WTC11 (cell line): ENCODE data around the gene ELMO1. TPM values are rescaled to one million over a fixed set of nuclear protein-coding genes. Genes with fewer than 3 reads are reported as not detected.

Experiments
- ATAC-seq: fragments of 200-7000 bp; cut with Tn5 transposase; 2 replicates; pipeline ENCODE4 v1.10.0; 2021; ENCODE audit warnings: mild to moderate bottlenecking, moderate library complexity
- CTCF ChIA-PET: fragments of 300-600 bp; sonication (Branson Sonifier 250); formaldehyde crosslinking; loops from one replicate; lab custom pipeline; 2021; ENCODE audit warnings: antibody characterized with exemption; lab: Charles Lee
- POLR2A ChIA-PET: fragments of 350-600 bp; sonication (Branson Sonifier 250); formaldehyde crosslinking; loops from one replicate; lab custom pipeline; 2021; ENCODE audit warnings: antibody characterized with exemption; lab: Charles Lee
- DNase-seq: peaks from one replicate; pipeline ENCODE4 v3.0.0; 2021; ENCODE audit warnings: low spot score
- H3K27ac Mint-ChIP-seq: 2 replicates; pipeline ENCODE4 v1.8.0; 2021; ENCODE audit warnings: mixed read lengths
- H3K27me3 Mint-ChIP-seq: 2 replicates; pipeline ENCODE4 v1.8.0; 2021; ENCODE audit warnings: low read depth, mild to moderate bottlenecking, moderate library complexity, mixed read lengths
- H3K36me3 Mint-ChIP-seq: 2 replicates; pipeline ENCODE4 v1.8.0; 2021; ENCODE audit warnings: mixed read lengths
- H3K4me1 Mint-ChIP-seq: 2 replicates; pipeline ENCODE4 v1.8.0; 2022; ENCODE audit warnings: mixed read lengths
- H3K4me3 Mint-ChIP-seq: 2 replicates; pipeline ENCODE4 v1.8.0; 2021; ENCODE audit warnings: mild to moderate bottlenecking, moderate library complexity, mixed read lengths
- H3K9me3 Mint-ChIP-seq: 2 replicates; pipeline ENCODE4 v1.8.0; 2021; ENCODE audit warnings: mixed read lengths
- CREB1 ChIP-seq: sonication (generic); formaldehyde crosslinking; IDR thresholded peaks from 2 replicates; pipeline ENCODE4 v1.8.0; 2023; ENCODE audit warnings: mild to moderate bottlenecking, missing genetic modification reagents
- CREM ChIP-seq: sonication (generic); formaldehyde crosslinking; IDR thresholded peaks from 2 replicates; pipeline ENCODE4 v1.8.1; 2022; ENCODE audit warnings: mild to moderate bottlenecking, missing genetic modification reagents, moderate library complexity
- ELF4 ChIP-seq: sonication (generic); formaldehyde crosslinking; IDR thresholded peaks from 2 replicates; pipeline ENCODE4 v1.8.1; 2022; ENCODE audit warnings: low read depth, mild to moderate bottlenecking, moderate library complexity, missing genetic modification reagents
- FOXJ3 ChIP-seq: sonication (generic); formaldehyde crosslinking; IDR thresholded peaks from 2 replicates; pipeline ENCODE4 v1.9.0; 2021; ENCODE audit warnings: missing genetic modification reagents, mild to moderate bottlenecking, borderline replicate concordance
- GRHL2 ChIP-seq: fragments of 250-450 bp; sonication (Bioruptor Pico); IDR thresholded peaks from 2 replicates; pipeline ENCODE4 v1.8.0; 2022; ENCODE audit warnings: mild to moderate bottlenecking, moderate library complexity; ENCODE audit not compliant: insufficient replicate concordance, severe bottlenecking
- GTF2I ChIP-seq: fragments of 250-450 bp; sonication (Bioruptor Pico); conservative IDR thresholded peaks from 2 replicates; pipeline ENCODE4 v1.4.0; 2021; ENCODE audit warnings: mild to moderate bottlenecking
- JAZF1 ChIP-seq: fragments of 250-450 bp; sonication (Bioruptor Pico); IDR thresholded peaks from 2 replicates; pipeline ENCODE4 v1.9.0; 2021; ENCODE audit warnings: moderate library complexity, mild to moderate bottlenecking, inconsistent platforms
- JUN ChIP-seq: sonication (generic); formaldehyde crosslinking; IDR thresholded peaks from 2 replicates; pipeline ENCODE4 v1.8.0; 2023; ENCODE audit warnings: mild to moderate bottlenecking, missing genetic modification reagents
- NR2C2 ChIP-seq: sonication (generic); formaldehyde crosslinking; IDR thresholded peaks from 2 replicates; pipeline ENCODE4 v1.8.0; 2022; ENCODE audit warnings: mild to moderate bottlenecking, missing genetic modification reagents
- RORB ChIP-seq: fragments of 250-450 bp; sonication (Bioruptor Pico); IDR thresholded peaks from 2 replicates; pipeline ENCODE4 v1.9.0; 2021; ENCODE audit warnings: mild to moderate bottlenecking
- SMAD4 ChIP-seq: sonication (generic); formaldehyde crosslinking; IDR thresholded peaks from 2 replicates; pipeline ENCODE4 v1.8.0; 2022; ENCODE audit warnings: mild to moderate bottlenecking, missing genetic modification reagents
- SOX15 ChIP-seq: fragments of 250-450 bp; sonication (Bioruptor Pico); IDR thresholded peaks from 2 replicates; pipeline ENCODE4 v1.9.0; 2021; ENCODE audit warnings: mild to moderate bottlenecking
- SP1 ChIP-seq: sonication (generic); formaldehyde crosslinking; conservative IDR thresholded peaks from 2 replicates; pipeline ENCODE4 v1.8.1; 2022; ENCODE audit warnings: missing genetic modification reagents
- TEAD1 ChIP-seq: sonication (generic); formaldehyde crosslinking; IDR thresholded peaks from 2 replicates; pipeline ENCODE4 v1.8.0; 2022; ENCODE audit warnings: mild to moderate bottlenecking, missing genetic modification reagents
- ZNF121 ChIP-seq: sonication (generic); formaldehyde crosslinking; IDR thresholded peaks from 2 replicates; pipeline ENCODE4 v1.8.0; 2023; ENCODE audit warnings: missing genetic modification reagents
- ZNF317 ChIP-seq: sonication (generic); formaldehyde crosslinking; IDR thresholded peaks from 2 replicates; pipeline ENCODE4 v1.8.1; 2023; ENCODE audit warnings: low read depth, mild to moderate bottlenecking, moderate library complexity, missing genetic modification reagents, borderline replicate concordance
- ZNF416 ChIP-seq: fragments of 250-450 bp; sonication (Bioruptor Pico); IDR thresholded peaks from 2 replicates; pipeline ENCODE4 v1.9.0; 2021; ENCODE audit warnings: mild to moderate bottlenecking, inconsistent platforms
- total RNA-seq: library from RNA; stranded (reverse); gene quantifications from 3 replicates; pipeline ENCODE4 v1.2.3, GENCODE V29; 2021
- TF ChIP-seq, protein P1 (sequence below): sonication (generic); formaldehyde crosslinking; IDR thresholded peaks from 2 replicates; pipeline ENCODE4 v1.8.1; 2022; ENCODE audit warnings: mild to moderate bottlenecking, moderate library complexity, missing genetic modification reagents
- TF ChIP-seq, protein P2 (sequence below): sonication (generic); formaldehyde crosslinking; IDR thresholded peaks from 2 replicates; pipeline ENCODE4 v1.8.0; 2022; ENCODE audit warnings: mild to moderate bottlenecking, missing genetic modification reagents
- TF ChIP-seq, protein P3 (sequence below): sonication (generic); formaldehyde crosslinking; IDR thresholded peaks from 2 replicates; pipeline ENCODE4 v1.8.0; 2023; ENCODE audit warnings: mild to moderate bottlenecking, missing genetic modification reagents
- TF ChIP-seq, protein P4 (sequence below): fragments of 250-450 bp; sonication (Bioruptor Pico); IDR thresholded peaks from 2 replicates; pipeline ENCODE4 v1.9.0; 2021; ENCODE audit warnings: moderate library complexity, mild to moderate bottlenecking, inconsistent platforms, borderline replicate concordance
- TF ChIP-seq, protein P5 (sequence below): sonication (generic); formaldehyde crosslinking; IDR thresholded peaks from 2 replicates; pipeline ENCODE4 v1.8.1; 2023; ENCODE audit warnings: mild to moderate bottlenecking, missing genetic modification reagents, borderline replicate concordance
- TF ChIP-seq, protein P6 (sequence below): sonication (generic); formaldehyde crosslinking; IDR thresholded peaks from 2 replicates; pipeline ENCODE4 v1.8.1; 2023; ENCODE audit warnings: mild to moderate bottlenecking, missing genetic modification reagents, moderate library complexity

The ELMO1 gene
- total RNA-seq, 1 experiment from 2014 or later, result 19.4 TPM

DNA sequence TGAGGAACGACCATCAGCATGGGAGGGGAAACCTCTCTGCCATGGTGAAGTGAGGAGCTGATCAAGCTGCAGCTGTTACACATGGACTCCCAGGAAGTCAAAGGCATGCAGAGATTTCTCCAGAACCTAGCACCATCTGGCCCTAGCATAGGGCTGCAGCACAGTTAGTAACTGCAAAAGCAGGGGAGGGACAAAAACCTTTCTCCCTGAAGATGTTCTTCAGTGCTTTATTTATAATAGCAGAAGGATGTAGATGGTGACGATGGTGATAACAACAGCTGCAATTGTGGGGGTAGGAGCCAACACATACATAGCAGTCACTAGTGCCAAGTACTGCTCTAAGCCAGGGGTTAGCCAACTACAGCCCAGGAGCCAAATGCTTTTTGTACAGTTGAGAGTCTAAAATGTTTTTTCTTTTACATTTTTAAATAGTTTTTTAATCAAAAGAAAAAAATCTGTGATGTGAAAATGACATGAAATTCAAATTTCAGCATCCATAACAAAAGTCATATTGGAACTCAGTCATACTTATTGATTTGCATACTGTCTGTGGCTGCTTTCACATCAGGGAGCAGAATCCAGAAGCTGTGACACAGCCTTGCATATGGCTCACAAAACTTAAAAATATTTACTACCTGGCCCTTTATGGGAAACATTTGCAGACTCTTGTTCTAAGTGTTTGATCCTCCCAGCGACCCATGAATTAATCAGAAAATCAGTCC lies 299.5 kb downstream of the ELMO1 start:
- TF ChIP-seq NR2C2 (no peak), SOX15 (CRISPR knock-in tag) (no peak), SMAD4 (CRISPR knock-in tag) (no peak), SP1 (CRISPR knock-in tag) (no peak), ZNF121 (no peak), JAZF1 (CRISPR knock-in tag) (no peak), CREB1 (CRISPR knock-in tag) (no peak)
- TF ChIP-seq, protein P1, sequence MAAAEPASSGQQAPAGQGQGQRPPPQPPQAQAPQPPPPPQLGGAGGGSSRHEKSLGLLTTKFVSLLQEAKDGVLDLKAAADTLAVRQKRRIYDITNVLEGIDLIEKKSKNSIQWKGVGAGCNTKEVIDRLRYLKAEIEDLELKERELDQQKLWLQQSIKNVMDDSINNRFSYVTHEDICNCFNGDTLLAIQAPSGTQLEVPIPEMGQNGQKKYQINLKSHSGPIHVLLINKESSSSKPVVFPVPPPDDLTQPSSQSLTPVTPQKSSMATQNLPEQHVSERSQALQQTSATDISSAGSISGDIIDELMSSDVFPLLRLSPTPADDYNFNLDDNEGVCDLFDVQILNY (CRISPR knock-in tag), result no peak
- TF ChIP-seq, protein P2, sequence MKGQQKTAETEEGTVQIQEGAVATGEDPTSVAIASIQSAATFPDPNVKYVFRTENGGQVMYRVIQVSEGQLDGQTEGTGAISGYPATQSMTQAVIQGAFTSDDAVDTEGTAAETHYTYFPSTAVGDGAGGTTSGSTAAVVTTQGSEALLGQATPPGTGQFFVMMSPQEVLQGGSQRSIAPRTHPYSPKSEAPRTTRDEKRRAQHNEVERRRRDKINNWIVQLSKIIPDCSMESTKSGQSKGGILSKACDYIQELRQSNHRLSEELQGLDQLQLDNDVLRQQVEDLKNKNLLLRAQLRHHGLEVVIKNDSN (CRISPR knock-in tag), result no peak
- TF ChIP-seq, protein P3, sequence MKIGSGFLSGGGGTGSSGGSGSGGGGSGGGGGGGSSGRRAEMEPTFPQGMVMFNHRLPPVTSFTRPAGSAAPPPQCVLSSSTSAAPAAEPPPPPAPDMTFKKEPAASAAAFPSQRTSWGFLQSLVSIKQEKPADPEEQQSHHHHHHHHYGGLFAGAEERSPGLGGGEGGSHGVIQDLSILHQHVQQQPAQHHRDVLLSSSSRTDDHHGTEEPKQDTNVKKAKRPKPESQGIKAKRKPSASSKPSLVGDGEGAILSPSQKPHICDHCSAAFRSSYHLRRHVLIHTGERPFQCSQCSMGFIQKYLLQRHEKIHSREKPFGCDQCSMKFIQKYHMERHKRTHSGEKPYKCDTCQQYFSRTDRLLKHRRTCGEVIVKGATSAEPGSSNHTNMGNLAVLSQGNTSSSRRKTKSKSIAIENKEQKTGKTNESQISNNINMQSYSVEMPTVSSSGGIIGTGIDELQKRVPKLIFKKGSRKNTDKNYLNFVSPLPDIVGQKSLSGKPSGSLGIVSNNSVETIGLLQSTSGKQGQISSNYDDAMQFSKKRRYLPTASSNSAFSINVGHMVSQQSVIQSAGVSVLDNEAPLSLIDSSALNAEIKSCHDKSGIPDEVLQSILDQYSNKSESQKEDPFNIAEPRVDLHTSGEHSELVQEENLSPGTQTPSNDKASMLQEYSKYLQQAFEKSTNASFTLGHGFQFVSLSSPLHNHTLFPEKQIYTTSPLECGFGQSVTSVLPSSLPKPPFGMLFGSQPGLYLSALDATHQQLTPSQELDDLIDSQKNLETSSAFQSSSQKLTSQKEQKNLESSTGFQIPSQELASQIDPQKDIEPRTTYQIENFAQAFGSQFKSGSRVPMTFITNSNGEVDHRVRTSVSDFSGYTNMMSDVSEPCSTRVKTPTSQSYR (CRISPR knock-in tag), result no peak
- Mint-ChIP-seq H3K4me1 (peaks cover 34% of the 10 kb centered on the region), H3K36me3 (no peaks in the 10 kb centered on the region), H3K27me3 (no peaks in the 10 kb centered on the region), H3K27ac (no peak overlapping the region), H3K4me3 (no peak overlapping the region), H3K9me3 (peaks cover 3% of the 10 kb centered on the region; the same call in 1 of the 2 replicates)
- POLR2A ChIA-PET, result no interaction called here
- CTCF ChIA-PET, result interaction anchor here (1.4 kb wide), 1 partner anchor 33 kb away, joined by 4 read pairs; no protein-coding TSS in a partner anchor
- ATAC-seq (no peak), DNase-seq (no peak)

DNA sequence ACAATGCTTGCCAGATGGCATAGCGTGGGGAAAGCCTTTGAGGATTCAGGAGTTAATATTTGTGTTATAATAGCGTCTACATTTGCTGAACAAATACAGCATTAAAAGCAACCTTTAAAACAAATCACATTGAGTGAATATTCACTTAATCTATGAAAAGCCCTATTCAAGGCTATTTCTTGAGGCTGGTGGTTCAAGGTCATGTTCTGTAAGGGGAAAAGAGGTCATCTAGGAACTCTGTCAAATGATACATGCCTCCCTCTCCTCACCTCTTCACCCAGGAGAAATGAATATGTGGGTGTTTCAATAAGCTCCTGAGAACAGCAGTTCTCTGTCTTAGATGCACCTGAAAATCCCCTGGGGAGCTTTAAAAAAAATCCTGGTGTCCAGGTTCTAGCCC lies 303.0 kb downstream of the ELMO1 start:
- peaks cover 9% of the 10 kb centered on the region for H3K9me3 Mint-ChIP-seq
- no peak overlapping the region for H3K27ac Mint-ChIP-seq
- ChIA-PET CTCF (interaction anchor here (1.4 kb wide), 1 partner anchor 178 kb away, joined by 4 read pairs; no protein-coding TSS in a partner anchor), POLR2A (interaction anchor here (0.6 kb wide), 1 partner anchor 46 kb away, joined by 3 read pairs; no protein-coding TSS in a partner anchor)
- no peak for TF ChIP-seq JAZF1 (CRISPR knock-in tag)
- TF ChIP-seq ZNF121, result no peak
- no peak for TF ChIP-seq RORB (CRISPR knock-in tag)
- TF ChIP-seq TEAD1 (CRISPR knock-in tag), result no peak
- no peak for TF ChIP-seq SMAD4 (CRISPR knock-in tag)
- no peak for TF ChIP-seq GRHL2 (CRISPR knock-in tag)
- no peak for TF ChIP-seq JUN (CRISPR knock-in tag)
- TF ChIP-seq, protein P4, sequence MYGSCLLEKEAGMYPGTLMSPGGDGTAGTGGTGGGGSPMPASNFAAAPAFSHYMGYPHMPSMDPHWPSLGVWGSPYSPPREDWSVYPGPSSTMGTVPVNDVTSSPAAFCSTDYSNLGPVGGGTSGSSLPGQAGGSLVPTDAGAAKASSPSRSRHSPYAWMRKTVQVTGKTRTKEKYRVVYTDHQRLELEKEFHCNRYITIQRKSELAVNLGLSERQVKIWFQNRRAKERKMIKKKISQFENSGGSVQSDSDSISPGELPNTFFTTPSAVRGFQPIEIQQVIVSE (CRISPR knock-in tag), result no peak
- TF ChIP-seq, protein P5, sequence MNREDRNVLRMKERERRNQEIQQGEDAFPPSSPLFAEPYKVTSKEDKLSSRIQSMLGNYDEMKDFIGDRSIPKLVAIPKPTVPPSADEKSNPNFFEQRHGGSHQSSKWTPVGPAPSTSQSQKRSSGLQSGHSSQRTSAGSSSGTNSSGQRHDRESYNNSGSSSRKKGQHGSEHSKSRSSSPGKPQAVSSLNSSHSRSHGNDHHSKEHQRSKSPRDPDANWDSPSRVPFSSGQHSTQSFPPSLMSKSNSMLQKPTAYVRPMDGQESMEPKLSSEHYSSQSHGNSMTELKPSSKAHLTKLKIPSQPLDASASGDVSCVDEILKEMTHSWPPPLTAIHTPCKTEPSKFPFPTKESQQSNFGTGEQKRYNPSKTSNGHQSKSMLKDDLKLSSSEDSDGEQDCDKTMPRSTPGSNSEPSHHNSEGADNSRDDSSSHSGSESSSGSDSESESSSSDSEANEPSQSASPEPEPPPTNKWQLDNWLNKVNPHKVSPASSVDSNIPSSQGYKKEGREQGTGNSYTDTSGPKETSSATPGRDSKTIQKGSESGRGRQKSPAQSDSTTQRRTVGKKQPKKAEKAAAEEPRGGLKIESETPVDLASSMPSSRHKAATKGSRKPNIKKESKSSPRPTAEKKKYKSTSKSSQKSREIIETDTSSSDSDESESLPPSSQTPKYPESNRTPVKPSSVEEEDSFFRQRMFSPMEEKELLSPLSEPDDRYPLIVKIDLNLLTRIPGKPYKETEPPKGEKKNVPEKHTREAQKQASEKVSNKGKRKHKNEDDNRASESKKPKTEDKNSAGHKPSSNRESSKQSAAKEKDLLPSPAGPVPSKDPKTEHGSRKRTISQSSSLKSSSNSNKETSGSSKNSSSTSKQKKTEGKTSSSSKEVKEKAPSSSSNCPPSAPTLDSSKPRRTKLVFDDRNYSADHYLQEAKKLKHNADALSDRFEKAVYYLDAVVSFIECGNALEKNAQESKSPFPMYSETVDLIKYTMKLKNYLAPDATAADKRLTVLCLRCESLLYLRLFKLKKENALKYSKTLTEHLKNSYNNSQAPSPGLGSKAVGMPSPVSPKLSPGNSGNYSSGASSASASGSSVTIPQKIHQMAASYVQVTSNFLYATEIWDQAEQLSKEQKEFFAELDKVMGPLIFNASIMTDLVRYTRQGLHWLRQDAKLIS (CRISPR knock-in tag), result no peak
- TF ChIP-seq ELF4 (CRISPR knock-in tag), result no peak
- TF ChIP-seq ZNF416 (CRISPR knock-in tag), result no peak
- TF ChIP-seq CREM, result no peak
- TF ChIP-seq FOXJ3 (CRISPR knock-in tag), result no peak
- TF ChIP-seq ZNF317 (CRISPR knock-in tag), result no peak
- no peak for TF ChIP-seq GTF2I (CRISPR knock-in tag)
- TF ChIP-seq, protein P6, sequence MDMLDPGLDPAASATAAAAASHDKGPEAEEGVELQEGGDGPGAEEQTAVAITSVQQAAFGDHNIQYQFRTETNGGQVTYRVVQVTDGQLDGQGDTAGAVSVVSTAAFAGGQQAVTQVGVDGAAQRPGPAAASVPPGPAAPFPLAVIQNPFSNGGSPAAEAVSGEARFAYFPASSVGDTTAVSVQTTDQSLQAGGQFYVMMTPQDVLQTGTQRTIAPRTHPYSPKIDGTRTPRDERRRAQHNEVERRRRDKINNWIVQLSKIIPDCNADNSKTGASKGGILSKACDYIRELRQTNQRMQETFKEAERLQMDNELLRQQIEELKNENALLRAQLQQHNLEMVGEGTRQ (CRISPR knock-in tag), result no peak
- peaks cover 7% of the 10 kb centered on the region for H3K36me3 Mint-ChIP-seq
- ATAC-seq (no peak), DNase-seq (no peak)
- no peaks in the 10 kb centered on the region for H3K27me3 Mint-ChIP-seq
- no peak overlapping the region for H3K4me3 Mint-ChIP-seq
- H3K4me1 Mint-ChIP-seq, result peaks cover 16% of the 10 kb centered on the region
